Measurements from ENCODE around the gene SYNPO2. TPM values are rescaled to one million over a fixed set of nuclear protein-coding genes. Genes with fewer than 3 reads are reported as not detected.

The SYNPO2 gene
- total and polyA plus RNA-seq, 8 donors: 2.8 to 30.7 (median 4.6) TPM

DNA sequence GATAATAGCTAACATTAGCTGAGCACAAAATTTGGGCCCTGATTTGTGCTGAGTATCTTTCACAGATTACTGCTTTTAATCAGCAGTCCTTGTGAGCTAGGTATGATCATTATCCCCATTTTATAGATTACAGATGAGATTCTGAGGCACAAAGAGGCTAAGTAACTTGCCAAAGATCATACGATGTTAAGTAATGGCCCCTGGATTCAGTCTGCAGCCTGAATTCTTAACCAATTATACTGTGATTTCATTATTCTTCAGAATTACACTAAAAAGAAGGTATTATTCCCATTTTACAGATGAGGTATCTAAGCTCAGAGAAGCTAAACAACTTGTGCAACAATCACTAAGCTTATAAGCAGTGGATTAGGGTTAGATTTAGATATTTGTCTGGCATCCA lies 149.1 kb downstream of the SYNPO2 start:
- Histone ChIP-seq H3K27ac (peak overlapping the region in 1 of 2 donors; percentile 35), H3K4me1 (peaks cover 0 to 25% of the 10 kb centered on the region in 2 donors), H3K27me3 (no peaks in the 10 kb centered on the region), H3K9me3 (no peaks in the 10 kb centered on the region), H3K4me3 (no peak overlapping the region), H3K36me3 (no peaks in the 10 kb centered on the region)
- DNase-seq (no peak), ATAC-seq (no peak)
- intact Hi-C loops (cut with DNase I): no loop called here
- TF ChIP-seq, protein P1, sequence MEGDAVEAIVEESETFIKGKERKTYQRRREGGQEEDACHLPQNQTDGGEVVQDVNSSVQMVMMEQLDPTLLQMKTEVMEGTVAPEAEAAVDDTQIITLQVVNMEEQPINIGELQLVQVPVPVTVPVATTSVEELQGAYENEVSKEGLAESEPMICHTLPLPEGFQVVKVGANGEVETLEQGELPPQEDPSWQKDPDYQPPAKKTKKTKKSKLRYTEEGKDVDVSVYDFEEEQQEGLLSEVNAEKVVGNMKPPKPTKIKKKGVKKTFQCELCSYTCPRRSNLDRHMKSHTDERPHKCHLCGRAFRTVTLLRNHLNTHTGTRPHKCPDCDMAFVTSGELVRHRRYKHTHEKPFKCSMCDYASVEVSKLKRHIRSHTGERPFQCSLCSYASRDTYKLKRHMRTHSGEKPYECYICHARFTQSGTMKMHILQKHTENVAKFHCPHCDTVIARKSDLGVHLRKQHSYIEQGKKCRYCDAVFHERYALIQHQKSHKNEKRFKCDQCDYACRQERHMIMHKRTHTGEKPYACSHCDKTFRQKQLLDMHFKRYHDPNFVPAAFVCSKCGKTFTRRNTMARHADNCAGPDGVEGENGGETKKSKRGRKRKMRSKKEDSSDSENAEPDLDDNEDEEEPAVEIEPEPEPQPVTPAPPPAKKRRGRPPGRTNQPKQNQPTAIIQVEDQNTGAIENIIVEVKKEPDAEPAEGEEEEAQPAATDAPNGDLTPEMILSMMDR (IDR thresholded peaks at IDR 0.05): no peak

DNA sequence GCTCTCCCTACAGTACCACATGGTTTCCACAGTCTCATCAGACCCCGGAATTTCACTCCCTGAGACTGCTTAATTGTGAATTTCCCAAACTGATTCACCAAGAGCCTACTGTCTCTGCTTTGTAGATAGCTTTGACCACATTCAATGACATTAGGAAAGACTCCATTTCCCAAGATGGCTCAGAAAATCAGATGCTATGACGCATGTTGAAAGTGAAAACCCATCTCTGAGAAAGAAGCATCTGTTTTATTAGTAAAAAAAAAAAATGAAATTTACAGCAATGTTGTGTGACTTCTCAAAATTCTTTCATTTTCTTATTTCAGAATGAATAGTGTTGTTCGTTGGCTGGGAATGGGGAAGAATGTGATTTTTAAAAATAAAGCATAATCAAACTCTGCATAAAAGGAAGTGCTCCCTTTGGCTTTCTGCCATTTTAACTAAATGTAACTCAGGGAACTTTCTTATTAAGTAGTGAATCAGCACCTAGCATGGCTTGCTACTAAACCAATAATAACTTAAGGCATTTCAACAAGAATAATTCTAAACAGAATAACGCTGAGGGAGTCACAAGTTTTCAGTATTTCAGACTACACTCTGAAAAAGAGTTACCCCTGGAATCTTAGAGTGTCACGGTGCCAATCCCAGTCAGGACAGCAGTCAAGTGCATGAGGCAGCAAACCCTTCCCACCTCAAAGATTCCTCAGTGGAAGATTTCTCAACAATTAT lies 149.6 kb downstream of the SYNPO2 start:
- TF ChIP-seq, protein P1 (IDR thresholded peaks at IDR 0.05): no peak
- H3K4me3 ChIP-seq: no peak overlapping the region
- intact Hi-C loops (cut with DNase I): no loop called here
- peak overlapping the region in 1 of 2 donors; percentile 35 for H3K27ac ChIP-seq
- peaks cover 0 to 25% of the 10 kb centered on the region in 2 donors for H3K4me1 ChIP-seq
- ATAC-seq: peak; percentile 14
- DNase-seq: no peak
- H3K36me3 ChIP-seq: no peaks in the 10 kb centered on the region
- no peaks in the 10 kb centered on the region for H3K9me3 ChIP-seq
- H3K27me3 ChIP-seq: no peaks in the 10 kb centered on the region

DNA sequence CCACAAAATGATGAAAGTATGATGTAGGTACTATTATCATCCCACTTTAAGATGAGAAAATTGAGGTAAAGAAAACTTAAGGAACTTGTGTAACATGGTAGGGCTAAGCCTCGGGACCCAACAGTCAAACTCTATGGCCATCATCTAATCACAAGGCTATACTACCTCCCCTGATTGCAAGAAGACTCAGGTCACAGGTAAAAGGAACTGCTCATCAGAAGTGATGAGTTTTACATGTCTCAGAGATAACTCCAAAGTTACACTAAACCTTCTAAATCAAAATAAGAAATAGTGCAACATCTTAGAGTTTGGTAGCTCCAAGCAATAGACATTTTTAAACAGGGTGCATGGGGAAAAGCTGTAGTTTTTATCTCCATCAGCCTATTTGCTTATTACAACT lies 150.5 kb downstream of the SYNPO2 start:
- no peak overlapping the region for H3K4me3 ChIP-seq
- no peak for ATAC-seq
- TF ChIP-seq, protein P1 (IDR thresholded peaks at IDR 0.05): no peak
- no peaks in the 10 kb centered on the region for H3K9me3 ChIP-seq
- intact Hi-C loops (cut with DNase I): no loop called here
- no peaks in the 10 kb centered on the region for H3K27me3 ChIP-seq
- peaks cover 0 to 25% of the 10 kb centered on the region in 2 donors for H3K4me1 ChIP-seq
- H3K36me3 ChIP-seq: no peaks in the 10 kb centered on the region
- no peak for DNase-seq
- H3K27ac ChIP-seq: no peak overlapping the region

DNA sequence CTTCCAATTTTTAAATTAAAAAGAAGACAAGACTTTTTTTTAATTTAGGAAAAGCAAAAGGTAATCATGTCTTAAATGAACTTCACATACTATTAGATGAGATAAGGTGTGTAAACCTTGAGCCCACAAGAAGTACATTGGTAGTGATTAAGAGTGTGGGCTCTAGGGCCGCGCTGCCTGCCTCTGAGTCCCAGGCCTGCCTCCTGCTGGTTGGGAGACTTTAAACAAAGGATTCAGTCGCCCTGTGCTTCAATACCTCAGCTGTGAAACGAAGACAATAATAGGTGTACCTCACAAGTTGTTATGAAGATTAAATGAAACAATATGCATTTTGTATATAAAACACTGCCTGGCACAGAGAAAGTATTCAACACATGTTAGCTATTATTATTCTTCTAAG lies 151.1 kb downstream of the SYNPO2 start:
- intact Hi-C loops (cut with DNase I): no loop called here
- Histone ChIP-seq H3K27me3 (no peaks in the 10 kb centered on the region), H3K4me1 (peaks cover 0 to 25% of the 10 kb centered on the region in 2 donors), H3K27ac (no peak overlapping the region), H3K4me3 (no peak overlapping the region), H3K9me3 (no peaks in the 10 kb centered on the region), H3K36me3 (no peaks in the 10 kb centered on the region)
- DNase-seq (no peak), ATAC-seq (no peak)
- TF ChIP-seq, protein P1 (IDR thresholded peaks at IDR 0.05): no peak

DNA sequence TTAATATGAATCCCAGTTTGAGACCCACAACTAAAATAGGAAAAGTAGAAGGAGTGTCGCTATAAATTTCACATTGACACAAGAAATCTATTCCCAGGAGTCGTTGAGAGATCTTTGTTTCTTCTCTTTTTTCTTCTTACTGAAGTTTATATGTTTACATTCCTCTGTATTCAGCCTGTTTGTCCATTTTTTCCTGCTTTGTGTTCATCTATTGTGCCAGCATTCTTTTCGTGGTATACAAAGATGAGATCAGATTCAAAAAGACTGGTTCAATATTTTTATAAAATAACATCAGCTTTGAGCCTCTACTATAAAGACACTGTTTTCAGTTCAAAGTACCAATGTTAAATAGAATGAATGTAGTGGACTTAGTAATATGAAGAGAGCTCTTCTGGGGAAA lies 151.6 kb downstream of the SYNPO2 start:
- Histone ChIP-seq H3K9me3 (no peaks in the 10 kb centered on the region), H3K4me3 (no peak overlapping the region), H3K4me1 (peaks cover 0 to 25% of the 10 kb centered on the region in 2 donors), H3K27me3 (no peaks in the 10 kb centered on the region), H3K27ac (peak overlapping the region; percentile 5 to 76), H3K36me3 (no peaks in the 10 kb centered on the region)
- TF ChIP-seq, protein P1 (IDR thresholded peaks at IDR 0.05): no peak
- intact Hi-C loops (cut with DNase I): no loop called here
- no peak for ATAC-seq
- no peak for DNase-seq

All from left lung (tissue), 10 donors.